H9 (cell line): ENCODE results near the gene ITSN1. TPM values are rescaled to one million over a fixed set of nuclear protein-coding genes. Genes with fewer than 3 reads are reported as not detected.

Source experiments
- DNase-seq: peaks from one replicate; pipeline ENCODE4 v3.0.0-alpha.2; 2017
- H2AFZ ChIP-seq: one replicate; pipeline ENCODE4 v1.6.1; 2013; ENCODE audit warnings: mild to moderate bottlenecking, low read length, control low read depth, moderate library complexity
- H2AK5ac ChIP-seq: 2 replicates; pipeline ENCODE4 v1.6.1; 2013; ENCODE audit warnings: low read length, control low read depth, mixed read lengths; ENCODE audit not compliant: insufficient read length
- H2BK120ac ChIP-seq: one replicate; pipeline ENCODE4 v1.6.1; 2013; ENCODE audit warnings: low read depth, mild to moderate bottlenecking, low read length, control low read depth, inconsistent platforms; ENCODE audit not compliant: poor library complexity, severe bottlenecking
- H2BK12ac ChIP-seq: 2 replicates; pipeline ENCODE4 v1.6.1; 2013; ENCODE audit warnings: low read length, control low read depth, mixed read lengths, low read depth; ENCODE audit not compliant: insufficient read length
- H2BK15ac ChIP-seq: 2 replicates; pipeline ENCODE4 v1.6.1; 2013; ENCODE audit warnings: low read depth, low read length, control low read depth
- H2BK20ac ChIP-seq: one replicate; pipeline ENCODE4 v1.6.1; 2013; ENCODE audit warnings: low read depth, mild to moderate bottlenecking, low read length, control low read depth, inconsistent platforms; ENCODE audit not compliant: poor library complexity, severe bottlenecking
- H2BK5ac ChIP-seq: 2 replicates; pipeline ENCODE4 v1.6.1; 2013; ENCODE audit warnings: low read length, control low read depth, mixed read lengths; ENCODE audit not compliant: insufficient read length
- H3K14ac ChIP-seq: 2 replicates; pipeline ENCODE4 v1.6.1; 2013; ENCODE audit warnings: low read length, control low read depth; ENCODE audit not compliant: insufficient read depth
- H3K18ac ChIP-seq: 2 replicates; pipeline ENCODE4 v1.6.1; 2013; ENCODE audit warnings: low read depth, mild to moderate bottlenecking, mixed read lengths, low read length, control low read depth; ENCODE audit not compliant: insufficient read length
- H3K23ac ChIP-seq: 2 replicates; pipeline ENCODE4 v1.6.1; 2013; ENCODE audit warnings: low read length, control low read depth, mixed read lengths, low read depth; ENCODE audit not compliant: insufficient read length
- H3K23me2 ChIP-seq: 2 replicates; pipeline ENCODE4 v1.6.1; 2013; ENCODE audit warnings: low read depth, mild to moderate bottlenecking, mixed read lengths, low read length, control low read depth; ENCODE audit not compliant: insufficient read length, poor library complexity, severe bottlenecking
- H3K27ac ChIP-seq: 2 replicates; pipeline ENCODE4 v1.5.1; 2013; ENCODE audit warnings: low read length, control low read depth, mixed read lengths, low read depth; ENCODE audit not compliant: insufficient read length
- H3K27me3 ChIP-seq: 2 replicates; pipeline ENCODE4 v1.6.1; 2013; ENCODE audit warnings: low read length, control low read depth, inconsistent platforms; ENCODE audit not compliant: insufficient read depth
- H3K4ac ChIP-seq: 2 replicates; pipeline ENCODE4 v1.6.1; 2013; ENCODE audit warnings: low read depth, mild to moderate bottlenecking, control low read depth, inconsistent platforms, low read length, moderate library complexity
- H3K4me1 ChIP-seq: 2 replicates; pipeline ENCODE4 v1.6.1; 2013; ENCODE audit warnings: low read length, control low read depth, inconsistent platforms; ENCODE audit not compliant: insufficient read depth
- H3K4me2 ChIP-seq: 2 replicates; pipeline ENCODE4 v1.6.1; 2013; ENCODE audit warnings: low read length, control low read depth, mixed read lengths; ENCODE audit not compliant: insufficient read length, insufficient read depth
- H3K56ac ChIP-seq: 2 replicates; pipeline ENCODE4 v1.6.1; 2013; ENCODE audit warnings: low read depth, mild to moderate bottlenecking, mixed read lengths, low read length, control low read depth; ENCODE audit not compliant: insufficient read length
- H3K79me1 ChIP-seq: 2 replicates; pipeline ENCODE4 v1.6.1; 2013; ENCODE audit warnings: low read depth, mild to moderate bottlenecking, moderate library complexity, low read length, control low read depth, inconsistent platforms; ENCODE audit not compliant: insufficient read depth, poor library complexity, severe bottlenecking
- H3K79me2 ChIP-seq: 2 replicates; pipeline ENCODE4 v1.6.1; 2013; ENCODE audit warnings: low read length, control low read depth, inconsistent platforms; ENCODE audit not compliant: insufficient read depth
- H3K9ac ChIP-seq: 2 replicates; pipeline ENCODE4 v1.6.1; 2013; ENCODE audit warnings: low read length, control low read depth, mixed read lengths; ENCODE audit not compliant: insufficient read length; ENCODE audit errors: extremely low read depth
- H3K9me3 ChIP-seq: one replicate; pipeline ENCODE4 v1.6.1; 2013; ENCODE audit warnings: low read depth, low read length, inconsistent platforms; ENCODE audit not compliant: control insufficient read depth
- H3T11ph ChIP-seq: one replicate; pipeline ENCODE4 v1.6.1; 2013; ENCODE audit warnings: mild to moderate bottlenecking, low read length, control low read depth, inconsistent platforms
- H4K20me1 ChIP-seq: one replicate; pipeline ENCODE4 v1.6.1; 2013; ENCODE audit not compliant: control insufficient read depth, insufficient read length, insufficient read depth
- H4K5ac ChIP-seq: 2 replicates; pipeline ENCODE4 v1.6.1; 2013; ENCODE audit warnings: low read depth, mild to moderate bottlenecking, mixed read lengths, low read length, control low read depth; ENCODE audit not compliant: insufficient read length
- H4K8ac ChIP-seq: replicated peaks from 2 replicates; pipeline ENCODE4 v1.6.1; 2013; ENCODE audit warnings: low read length, control low read depth, mixed read lengths, low read depth; ENCODE audit not compliant: insufficient read length
- H4K91ac ChIP-seq: 2 replicates; pipeline ENCODE4 v1.6.1; 2013; ENCODE audit warnings: low read depth, mild to moderate bottlenecking, moderate library complexity, mixed read lengths, low read length, control low read depth; ENCODE audit not compliant: insufficient read length
- H3K27ac Mint-ChIP-seq, 3 experiments: 2 replicates in 2 of 3; 3 replicates in 1 of 3; pipeline ENCODE4 v1.8.0; 2020 to 2021; ENCODE audit warnings: mixed read lengths in 3 of 3, mild to moderate bottlenecking in 1 of 3, moderate library complexity in 1 of 3
- H3K27me3 Mint-ChIP-seq: 2 replicates; pipeline ENCODE4 v1.8.0; 2021; ENCODE audit warnings: low read depth, mild to moderate bottlenecking, moderate library complexity, mixed read lengths
- H3K36me3 Mint-ChIP-seq, 3 experiments: 2 replicates in 2 of 3; 3 replicates in 1 of 3; pipeline ENCODE4 v1.8.0; 2020 to 2021; ENCODE audit warnings: low read depth in 3 of 3, mixed read lengths in 3 of 3; ENCODE audit not compliant: insufficient read depth in 1 of 3
- H3K4me1 Mint-ChIP-seq, 2 experiments: 2 replicates each; pipeline ENCODE4 v1.8.0; 2020; ENCODE audit warnings: mixed read lengths in 2 of 2
- H3K4me3 Mint-ChIP-seq, 2 experiments: 2 replicates in 1 of 2; 3 replicates in 1 of 2; pipeline ENCODE4 v1.8.0; 2020 to 2021; ENCODE audit warnings: mild to moderate bottlenecking in 2 of 2, mixed read lengths in 2 of 2, moderate library complexity in 1 of 2
- H3K9me3 Mint-ChIP-seq, 2 experiments: 2 replicates in 1 of 2; 3 replicates in 1 of 2; pipeline ENCODE4 v1.8.0; 2020; ENCODE audit warnings: mild to moderate bottlenecking in 2 of 2, mixed read lengths in 2 of 2, moderate library complexity in 1 of 2
- CTCF ChIP-seq: fragments of 200-600 bp; sonication (generic); conservative IDR thresholded peaks from 3 replicates; pipeline ENCODE4 v1.8.0; 2021; ENCODE audit warnings: antibody characterized with exemption, mild to moderate bottlenecking
- WGBS: extraction: QIAGEN DNeasy Blood & Tissue Kit; methylation state at CpG from one replicate; pipeline ENCODE4 v1.1.7; 2013; ENCODE audit warnings: missing lambda C conversion rate, low lambda C conversion rate, mixed read lengths; ENCODE audit not compliant: insufficient read length; ENCODE audit errors: extremely low coverage; 5-methylcytosine and 5-hydroxymethylcytosine counted together
- total RNA-seq: library from RNA; stranded (reverse); gene quantifications from 2 replicates; pipeline ENCODE4 v1.2.1, GENCODE V29; 2021

Gene ITSN1
- total RNA-seq, 1 experiment from 2014 or later: 94.2 TPM

DNA sequence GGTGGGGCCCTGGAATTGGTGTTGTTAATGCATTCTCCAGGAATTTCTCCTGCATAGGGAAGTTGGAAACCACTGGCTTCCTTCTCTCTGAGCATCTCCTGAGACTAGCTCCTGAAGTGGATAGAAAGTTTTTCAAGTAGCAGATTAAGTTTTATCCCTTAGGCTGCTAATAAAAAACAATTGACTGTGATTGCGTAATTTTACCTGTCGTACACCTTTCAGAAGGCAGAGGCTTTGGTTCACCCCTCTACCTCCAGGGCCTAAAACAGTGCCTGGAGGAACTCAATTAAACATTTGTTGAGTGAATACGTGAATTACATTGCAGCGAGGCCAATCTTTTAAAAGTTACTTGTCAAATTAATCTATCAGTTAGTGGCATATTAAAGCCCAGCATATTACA is 3.4 kb downstream of the ITSN1 start:
- H4K5ac ChIP-seq: no peak overlapping the region
- H3K4ac ChIP-seq: no peak overlapping the region
- no CpG with 5 or more reads among the region's 4 CpGs for WGBS
- DNase-seq: no peak
- no peak overlapping the region for H2BK20ac ChIP-seq
- peaks cover 2% of the 10 kb centered on the region for H3K79me1 ChIP-seq
- no peaks in the 10 kb centered on the region for H3K9me3 Mint-ChIP-seq
- no peaks in the 10 kb centered on the region for H4K20me1 ChIP-seq
- peaks cover 11% of the 10 kb centered on the region for H3K23me2 ChIP-seq
- H3K4me1 Mint-ChIP-seq: peaks cover 44 to 46% of the 10 kb centered on the region in 2 experiments
- no peak overlapping the region for H3K14ac ChIP-seq
- H3K18ac ChIP-seq: no peak overlapping the region
- no peak overlapping the region for H2BK15ac ChIP-seq
- no peaks in the 10 kb centered on the region for H3K27me3 ChIP-seq
- H3K9me3 ChIP-seq: no peaks in the 10 kb centered on the region
- H2BK5ac ChIP-seq: no peak overlapping the region
- H4K8ac ChIP-seq: no peak overlapping the region
- no peak overlapping the region for H3K9ac ChIP-seq
- H3K27me3 Mint-ChIP-seq: no peaks in the 10 kb centered on the region
- peaks cover 7% of the 10 kb centered on the region; the same call in 1 of the 2 replicates for H3K4me1 ChIP-seq
- no peaks in the 10 kb centered on the region; a peak in 2 of 7 replicates for H3K36me3 Mint-ChIP-seq
- no peak overlapping the region for H2BK12ac ChIP-seq
- peaks cover 52% of the 10 kb centered on the region; the same call in 1 of the 2 replicates for H3K79me2 ChIP-seq
- no peak overlapping the region for H3K4me2 ChIP-seq
- no peak overlapping the region for H2AK5ac ChIP-seq
- no peak for TF ChIP-seq CTCF
- no peak overlapping the region for H3K4me3 Mint-ChIP-seq
- H2AFZ ChIP-seq: no peak overlapping the region
- H4K91ac ChIP-seq: no peak overlapping the region
- no peak overlapping the region for H2BK120ac ChIP-seq
- no peak overlapping the region for H3K23ac ChIP-seq
- H3K27ac Mint-ChIP-seq: 0 out of 7 replicates have a peak overlapping the region, but pooled peaks of 1 of the 3 experiments have one; percentile 13
- H3T11ph ChIP-seq: no peak overlapping the region
- H3K56ac ChIP-seq: no peak overlapping the region
- H3K27ac ChIP-seq: no peak overlapping the region
